GM13976 (cell line): Measurements from ENCODE around the gene CACNG8.

Experiments
- DNase-seq: peaks from one replicate; pipeline ENCODE4 v3.0.0; 2012; ENCODE audit warnings: low spot score
- in situ Hi-C: fragments of 300-500 bp; cut with MboI; formaldehyde crosslinking; loops from one replicate; pipeline ENCODE4 v1.12.0; 2022; ENCODE audit warnings: low sequenced_read_pairs, mixed read lengths, inconsistent platforms; ENCODE audit not compliant: unreplicated experiment
- TF ChIP-seq, protein P1 (sequence below): IDR thresholded peaks from 2 replicates; pipeline ENCODE4 v1.5.1; 2012; ENCODE audit warnings: borderline replicate concordance, mild to moderate bottlenecking; ENCODE audit not compliant: insufficient read depth; ENCODE audit errors: extremely low read depth, missing control alignments, control extremely low read depth

The CACNG8 gene

DNA sequence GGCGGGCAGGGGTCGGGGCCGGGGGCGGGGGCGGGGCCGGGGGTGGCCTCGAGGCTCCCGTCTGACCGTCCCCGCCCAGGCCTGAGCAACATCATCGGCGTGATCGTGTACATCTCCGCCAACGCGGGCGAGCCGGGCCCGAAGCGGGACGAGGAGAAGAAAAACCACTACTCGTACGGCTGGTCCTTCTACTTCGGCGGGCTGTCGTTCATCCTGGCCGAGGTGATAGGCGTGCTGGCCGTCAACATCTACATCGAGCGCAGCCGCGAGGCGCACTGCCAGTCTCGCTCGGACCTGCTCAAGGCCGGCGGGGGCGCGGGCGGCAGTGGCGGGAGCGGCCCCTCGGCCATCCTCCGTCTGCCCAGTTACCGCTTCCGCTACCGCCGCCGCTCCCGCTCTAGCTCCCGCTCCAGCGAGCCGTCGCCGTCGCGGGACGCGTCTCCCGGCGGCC, 19.3 kb downstream of the CACNG8 start:
- in situ Hi-C loops, result no loop called here
- TF ChIP-seq, protein P1, sequence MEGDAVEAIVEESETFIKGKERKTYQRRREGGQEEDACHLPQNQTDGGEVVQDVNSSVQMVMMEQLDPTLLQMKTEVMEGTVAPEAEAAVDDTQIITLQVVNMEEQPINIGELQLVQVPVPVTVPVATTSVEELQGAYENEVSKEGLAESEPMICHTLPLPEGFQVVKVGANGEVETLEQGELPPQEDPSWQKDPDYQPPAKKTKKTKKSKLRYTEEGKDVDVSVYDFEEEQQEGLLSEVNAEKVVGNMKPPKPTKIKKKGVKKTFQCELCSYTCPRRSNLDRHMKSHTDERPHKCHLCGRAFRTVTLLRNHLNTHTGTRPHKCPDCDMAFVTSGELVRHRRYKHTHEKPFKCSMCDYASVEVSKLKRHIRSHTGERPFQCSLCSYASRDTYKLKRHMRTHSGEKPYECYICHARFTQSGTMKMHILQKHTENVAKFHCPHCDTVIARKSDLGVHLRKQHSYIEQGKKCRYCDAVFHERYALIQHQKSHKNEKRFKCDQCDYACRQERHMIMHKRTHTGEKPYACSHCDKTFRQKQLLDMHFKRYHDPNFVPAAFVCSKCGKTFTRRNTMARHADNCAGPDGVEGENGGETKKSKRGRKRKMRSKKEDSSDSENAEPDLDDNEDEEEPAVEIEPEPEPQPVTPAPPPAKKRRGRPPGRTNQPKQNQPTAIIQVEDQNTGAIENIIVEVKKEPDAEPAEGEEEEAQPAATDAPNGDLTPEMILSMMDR, result no peak
- DNase-seq, result peak; percentile 41

DNA sequence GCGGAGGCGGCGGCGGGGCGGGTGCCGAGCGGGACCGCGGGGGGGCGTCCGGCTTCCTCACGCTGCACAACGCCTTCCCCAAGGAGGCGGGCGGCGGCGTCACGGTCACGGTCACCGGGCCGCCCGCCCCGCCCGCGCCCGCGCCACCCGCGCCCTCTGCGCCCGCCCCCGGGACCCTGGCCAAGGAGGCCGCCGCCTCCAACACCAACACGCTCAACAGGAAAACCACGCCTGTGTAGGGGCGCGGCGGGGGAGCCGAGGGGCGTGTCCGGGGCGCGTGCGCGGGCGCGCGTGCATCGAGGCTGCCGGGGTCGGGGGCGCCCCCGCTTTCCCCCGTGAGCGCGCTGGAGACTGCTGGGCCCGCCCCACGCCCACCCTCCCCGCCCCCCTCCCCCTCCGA, 19.9 kb downstream of the CACNG8 start:
- in situ Hi-C loops, result no loop called here
- DNase-seq, result no peak
- TF ChIP-seq, protein P1, result no peak

- TF ChIP-seq, protein P1, result no peak
- DNase-seq, result no peak
These were observed 20.9 kb downstream of the CACNG8 start for GRCh38 chr19:53983457-53984289.

GRCh38 chr19:53985863-53986262, 23.1 kb downstream of the CACNG8 start:
- no peak for DNase-seq
- in situ Hi-C loops, result no loop called here
- TF ChIP-seq, protein P1, result no peak

More at GRCh38 chr19:53983457-53984289, 20.9 kb downstream of the CACNG8 start:
- in situ Hi-C loops, result no loop called here

DNA sequence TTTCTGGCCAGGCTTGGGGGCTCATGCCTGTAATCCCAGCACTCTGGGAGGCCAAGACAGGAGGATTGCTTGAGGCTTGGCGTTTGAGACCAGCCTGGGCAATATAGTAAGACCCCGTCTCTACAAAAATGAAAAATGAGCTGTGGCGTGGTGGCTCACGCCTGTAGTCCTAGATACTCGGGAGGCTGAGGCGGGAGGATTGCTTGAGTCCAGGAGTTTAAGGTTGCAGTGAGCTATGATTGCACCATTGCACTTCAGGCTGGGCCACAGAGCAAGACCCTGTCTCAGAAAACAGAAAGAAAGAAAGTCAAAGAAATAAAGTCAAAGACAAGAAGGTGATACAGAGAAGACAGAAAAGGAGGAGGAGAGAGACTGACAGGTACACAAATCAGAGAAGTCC, 26.2 kb downstream of the CACNG8 start:
- DNase-seq, result no peak
- in situ Hi-C loops, result no loop called here
- TF ChIP-seq, protein P1, result no peak

DNA sequence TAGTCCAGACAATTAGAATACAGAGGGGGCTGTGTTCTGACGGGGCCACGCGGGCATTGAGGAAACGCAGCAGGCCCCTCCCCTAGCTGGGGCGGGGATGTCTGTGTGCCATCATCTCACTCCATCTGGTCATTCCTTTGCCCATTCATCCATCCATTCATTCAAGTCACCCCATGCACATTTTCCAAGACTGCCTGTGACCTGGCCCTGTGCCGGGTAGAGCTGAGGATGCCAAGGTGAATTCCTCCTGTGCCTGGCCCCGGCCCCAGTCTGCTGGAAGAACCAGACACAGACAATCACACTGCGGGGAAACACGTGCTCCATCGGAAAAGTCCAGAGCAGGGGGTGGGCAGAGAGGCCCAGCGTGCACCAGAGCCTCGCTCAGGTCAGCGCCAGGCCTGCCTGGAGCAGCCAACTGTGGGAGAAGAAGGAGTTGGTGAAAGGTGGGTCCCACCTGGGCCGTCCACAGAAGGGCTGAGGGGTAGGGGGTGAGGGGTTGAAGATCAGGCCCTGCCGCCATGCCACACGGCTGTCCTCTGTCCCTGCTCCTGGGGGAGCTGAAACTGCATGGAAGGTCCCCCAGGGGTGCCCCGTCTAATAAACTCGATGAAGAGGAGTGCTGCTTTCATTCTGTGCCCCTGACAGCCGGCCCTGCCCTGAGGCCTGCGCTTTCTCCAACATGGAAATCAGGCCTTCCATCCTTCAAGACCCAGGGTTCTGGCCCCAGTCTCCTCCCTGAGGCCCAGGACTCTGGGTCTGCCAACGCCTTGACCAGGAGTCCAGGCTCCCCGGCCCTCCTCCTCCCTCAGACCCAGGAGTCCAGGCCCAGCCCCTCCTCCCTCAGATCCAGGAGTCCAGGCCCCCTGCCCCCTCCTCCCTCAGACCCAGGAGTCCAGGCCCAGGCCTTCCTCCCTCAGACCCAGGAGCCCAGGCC, 27.1 kb downstream of the CACNG8 start:
- DNase-seq, result no peak
- in situ Hi-C loops, result no loop called here
- TF ChIP-seq, protein P1, result no peak
